ENCODE data around the gene CSNK2A3.

Gene CSNK2A3

DNA sequence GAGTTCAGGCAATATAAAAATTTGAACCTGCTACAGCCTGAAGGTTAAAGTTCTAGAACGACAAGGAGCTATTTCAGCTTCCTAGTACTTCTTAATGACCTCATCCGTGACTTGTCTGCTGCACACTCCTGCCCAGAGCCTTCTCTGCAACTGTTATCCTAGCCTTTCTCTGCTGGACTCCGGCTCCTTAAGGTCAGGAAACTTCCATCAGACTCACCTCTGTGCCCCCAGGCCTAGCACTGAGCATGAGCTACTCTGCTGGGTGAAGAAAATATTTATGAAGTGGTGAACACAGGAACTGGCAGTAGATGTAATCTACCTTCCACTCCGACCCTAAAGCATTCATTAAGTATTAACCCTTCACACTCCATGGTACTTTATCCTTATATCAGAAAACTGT is 18.4 kb downstream of the CSNK2A3 start:
- DNase-seq: no peak

DNA sequence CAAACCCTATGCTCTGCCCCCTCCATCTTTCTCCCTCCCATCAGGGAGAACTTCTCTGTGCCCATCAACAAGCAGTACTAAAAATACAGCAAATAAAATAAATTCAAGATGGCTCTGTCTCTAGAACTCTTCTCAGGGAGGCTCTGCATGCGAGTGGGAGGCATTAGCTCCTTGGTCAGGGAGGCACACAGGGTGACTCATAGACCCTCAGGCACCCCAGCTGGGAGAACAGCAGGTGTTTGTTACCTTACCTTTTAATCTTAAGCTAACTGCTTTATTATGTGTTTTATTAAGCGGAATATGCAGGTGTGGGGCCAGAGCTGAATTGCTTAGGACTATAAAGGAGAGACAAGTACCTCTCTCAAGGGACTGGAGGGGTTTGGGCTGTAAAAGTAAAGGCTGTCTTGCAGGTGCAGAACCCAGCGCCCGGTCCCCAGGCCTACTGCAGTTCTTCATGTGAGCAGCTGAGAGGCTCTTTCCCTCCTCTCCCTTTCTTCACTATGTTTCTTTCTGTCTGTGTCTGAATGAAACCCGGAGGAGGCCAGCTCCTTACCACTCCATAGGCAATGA is 20.8 kb downstream of the CSNK2A3 start:
- no peak for DNase-seq

DNA sequence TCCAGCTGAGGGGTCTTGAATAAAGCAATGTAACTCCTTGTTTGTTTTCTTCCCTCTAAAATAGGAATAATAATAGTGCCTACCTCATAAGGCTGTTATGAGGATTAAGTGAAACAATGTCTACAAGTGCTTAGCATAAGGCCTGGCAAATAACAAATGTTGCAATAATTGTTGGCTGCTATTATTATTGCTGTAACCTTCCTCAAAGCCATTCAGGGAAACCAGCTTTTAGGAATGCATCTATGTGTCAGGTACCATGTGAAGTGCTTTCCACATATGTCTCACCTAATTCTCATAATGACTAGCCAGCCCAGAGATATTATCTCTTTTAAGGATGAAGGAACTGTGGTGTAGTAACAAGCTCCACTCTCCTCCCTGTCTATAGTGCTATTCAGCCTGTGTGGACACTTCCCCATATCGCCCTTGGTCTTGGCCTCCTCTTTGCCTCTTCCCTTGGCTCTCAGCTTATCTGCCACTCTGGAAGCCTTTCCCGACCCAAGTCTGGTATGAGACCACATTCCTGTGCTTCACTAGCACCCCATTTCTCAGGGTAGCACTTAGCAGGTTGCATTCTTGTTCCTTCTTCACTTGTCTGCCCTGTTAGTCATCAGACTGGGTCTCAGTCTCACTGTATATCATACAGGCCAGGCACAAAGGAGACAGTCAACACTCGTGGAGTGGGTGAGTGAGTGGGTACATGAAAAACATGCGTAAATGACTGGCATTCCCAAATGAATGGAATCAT is 23.8 kb downstream of the CSNK2A3 start:
- no peak for DNase-seq

DNA sequence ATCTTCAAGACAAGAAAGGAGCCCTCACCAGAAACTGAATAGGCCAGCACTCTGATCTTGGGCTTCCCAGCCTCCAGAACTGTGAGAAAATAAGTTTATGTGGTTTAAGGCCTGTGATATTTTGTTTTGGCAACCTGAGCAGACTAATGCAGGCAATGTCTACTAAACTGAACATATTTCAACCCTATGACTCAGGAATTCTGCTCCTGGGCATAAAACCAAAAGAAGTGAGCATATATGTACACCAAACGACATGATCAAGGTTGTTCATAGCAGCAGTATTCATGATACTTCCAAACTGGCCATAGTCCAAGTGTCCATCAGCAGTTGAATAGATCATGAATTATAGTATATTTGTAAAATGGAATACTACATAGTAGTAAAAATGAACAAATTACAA is 29.0 kb downstream of the CSNK2A3 start:
- no peak for DNase-seq

DNA sequence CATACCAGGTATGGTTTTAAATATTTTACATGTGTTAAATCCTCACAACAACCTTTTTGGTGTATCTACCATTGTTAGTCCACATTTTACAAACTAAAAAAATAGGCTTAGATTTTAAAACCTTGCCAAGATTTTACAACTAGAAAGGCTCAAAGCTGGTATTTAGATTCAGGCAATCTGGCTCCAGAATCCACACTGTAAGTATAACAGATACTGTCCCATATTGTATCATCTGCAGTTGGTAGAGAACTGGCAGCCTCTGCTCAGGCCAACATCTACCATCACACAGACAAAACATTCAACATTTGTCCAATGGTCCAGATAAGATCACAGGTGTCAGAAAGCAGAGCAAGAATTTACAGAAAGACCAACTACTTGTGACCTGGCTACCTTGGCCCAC is 30.9 kb downstream of the CSNK2A3 start:
- DNase-seq: no peak

DNA sequence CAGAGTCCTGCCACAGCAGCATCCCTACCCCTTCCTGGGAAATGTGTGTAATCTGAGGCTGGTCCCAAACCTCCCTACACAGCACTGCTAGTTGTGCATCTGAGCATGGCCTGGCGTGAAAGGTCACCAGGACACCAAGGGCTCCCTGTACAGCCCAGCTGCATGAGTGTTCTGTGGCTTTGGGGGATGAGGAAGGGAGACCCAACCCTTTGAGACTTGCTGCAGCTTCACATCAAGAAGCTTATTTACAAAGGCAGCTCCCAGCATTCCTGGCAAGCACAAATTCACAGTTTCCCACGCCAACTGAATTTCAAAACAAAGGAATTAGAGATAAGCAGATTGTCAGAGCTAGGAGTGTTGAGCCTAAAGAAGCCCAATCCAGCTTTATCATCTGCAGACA is 32.2 kb downstream of the CSNK2A3 start:
- no peak for DNase-seq

DNA sequence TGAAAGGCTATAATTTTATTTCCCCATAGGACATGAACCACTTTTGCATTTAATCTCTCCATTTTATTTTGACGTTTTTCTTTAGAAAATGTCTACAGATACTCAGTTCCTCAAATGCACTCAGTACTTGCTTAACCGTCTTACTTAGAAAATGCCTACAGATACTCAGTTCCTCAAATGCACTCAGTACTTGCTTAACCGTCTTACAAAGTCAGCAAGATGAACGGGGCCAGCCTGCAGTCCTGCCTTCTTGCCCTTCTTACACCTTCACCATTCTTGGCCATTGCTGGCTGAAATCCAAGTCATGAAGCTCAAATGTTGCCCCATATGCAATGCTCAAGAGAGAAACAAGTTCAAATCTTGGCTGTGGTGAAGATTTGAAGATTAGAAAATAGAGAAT is 34.1 kb downstream of the CSNK2A3 start:
- DNase-seq: no peak

DNA sequence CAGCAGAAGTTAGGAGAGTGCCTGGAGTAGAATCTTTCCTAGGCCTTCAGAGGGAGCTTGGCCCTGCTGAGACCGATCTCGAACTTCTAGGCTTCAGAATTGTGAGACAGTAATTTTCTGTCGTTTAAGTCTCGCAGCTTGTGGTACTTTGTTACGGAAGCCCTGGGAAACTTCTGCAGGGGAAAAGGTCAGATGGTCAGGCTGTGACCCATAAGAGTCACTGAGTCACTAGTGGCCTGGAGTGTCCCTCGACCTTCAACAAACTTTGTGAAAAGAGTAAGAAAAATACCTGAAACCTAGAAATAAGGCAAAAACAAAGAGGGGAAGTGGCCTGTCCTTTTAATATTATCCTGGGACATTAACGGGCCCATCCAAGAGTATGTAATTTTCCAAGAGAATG is 34.6 kb downstream of the CSNK2A3 start:
- no peak for DNase-seq

DNA sequence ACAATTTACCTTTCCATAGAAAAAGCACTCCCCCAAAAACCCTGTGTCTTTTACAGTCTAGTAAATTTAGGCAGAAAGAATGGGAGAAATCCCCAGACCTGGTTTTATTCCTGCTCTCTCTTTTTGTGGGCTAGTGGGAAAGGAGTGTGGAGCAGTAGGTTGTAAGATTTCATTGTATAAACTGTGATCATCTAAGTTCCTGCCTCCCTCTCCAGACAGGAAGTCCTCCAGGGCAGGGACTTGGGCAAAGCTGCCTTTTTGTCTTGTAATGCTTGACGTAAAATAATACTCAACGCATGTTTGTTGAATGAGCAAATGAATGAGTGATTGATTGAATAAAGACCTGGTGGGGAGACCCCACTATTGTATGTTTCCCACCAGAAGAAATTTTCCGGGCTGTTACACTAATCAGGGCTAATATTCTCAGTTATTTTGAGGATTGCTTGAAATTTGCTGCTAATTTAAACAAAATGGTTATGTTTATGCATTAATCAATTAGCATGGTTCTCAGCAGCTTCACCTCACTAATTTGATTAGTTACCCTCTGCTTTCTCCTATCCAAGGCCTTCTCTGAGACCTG is 36.3 kb downstream of the CSNK2A3 start:
- DNase-seq: no peak

DNA sequence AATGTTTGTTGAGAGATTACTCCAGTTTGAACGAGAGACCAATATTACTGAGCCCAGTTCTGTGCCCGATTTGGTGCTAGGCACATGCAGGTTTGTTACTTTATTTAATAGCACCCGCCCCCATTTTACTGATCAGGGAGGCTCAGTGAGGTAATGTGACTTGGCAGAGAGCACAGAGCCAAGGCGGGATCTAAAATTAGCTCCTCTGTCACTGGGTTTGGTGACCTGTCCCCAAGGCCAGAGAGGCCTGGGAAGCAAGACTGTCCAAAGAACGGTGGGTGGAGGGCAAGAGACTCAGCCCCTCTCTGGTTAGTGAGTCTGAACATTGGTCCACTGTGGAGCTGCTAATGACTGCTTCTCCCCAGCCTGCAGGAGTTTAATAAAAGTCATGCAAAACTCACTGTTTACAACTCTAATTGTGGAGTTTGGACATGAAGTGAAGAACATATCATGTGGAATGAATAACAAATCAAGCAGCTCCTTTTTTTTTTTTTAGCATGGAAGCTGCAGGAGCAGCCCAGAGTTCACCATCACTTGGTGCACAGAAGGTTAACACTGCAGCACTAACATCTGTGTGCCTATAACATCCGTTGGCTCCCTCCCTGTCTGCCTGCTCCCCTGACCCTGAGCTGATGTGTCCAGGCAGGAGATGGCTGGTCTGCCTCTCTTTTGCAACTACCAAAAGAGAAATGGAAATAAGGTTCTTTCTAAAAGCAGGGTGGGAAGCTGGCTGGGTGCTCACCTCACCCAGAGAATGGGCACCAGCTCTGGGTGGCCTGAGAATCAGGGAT is 39.0 kb downstream of the CSNK2A3 start:
- DNase-seq: no peak

DNA sequence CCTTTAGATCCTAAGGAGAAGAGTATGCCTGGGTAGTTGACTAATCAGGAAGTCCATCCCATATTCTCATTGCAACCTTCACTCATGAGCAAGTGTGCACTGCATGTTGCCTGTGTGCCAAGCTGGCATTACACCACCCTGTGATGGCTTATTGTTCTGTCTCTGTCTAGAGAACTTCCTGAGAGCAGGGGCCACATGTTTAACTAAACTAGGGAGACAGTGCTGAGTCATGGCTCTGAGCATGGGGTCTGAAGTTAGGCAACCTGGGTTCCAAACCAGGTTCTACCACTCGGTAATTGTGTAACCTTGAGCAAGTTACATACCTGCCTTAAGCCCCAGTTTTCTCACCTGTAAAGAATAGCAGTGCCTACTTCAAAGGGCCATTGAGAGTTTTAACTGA is 39.6 kb downstream of the CSNK2A3 start:
- no peak for DNase-seq

DNA sequence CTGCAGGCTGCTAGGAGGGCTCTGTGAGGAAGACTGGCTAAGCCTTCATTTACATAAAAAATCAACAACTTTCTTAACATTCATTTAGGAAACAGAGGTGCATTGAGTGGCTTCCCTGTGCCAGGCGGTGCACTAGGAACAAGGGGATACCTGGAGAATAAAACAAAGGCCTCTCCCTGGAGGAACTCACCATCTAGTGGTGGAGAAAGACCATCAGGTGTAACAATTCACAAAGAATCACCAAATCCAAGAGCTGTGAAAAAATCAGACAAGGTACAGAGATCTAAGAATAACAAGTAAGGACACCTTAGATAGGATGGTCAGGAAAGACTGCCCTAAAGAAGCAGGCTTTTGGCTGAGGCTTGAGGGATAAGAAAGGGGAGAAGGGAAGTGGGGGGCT is 40.3 kb downstream of the CSNK2A3 start:
- no peak for DNase-seq

DNA sequence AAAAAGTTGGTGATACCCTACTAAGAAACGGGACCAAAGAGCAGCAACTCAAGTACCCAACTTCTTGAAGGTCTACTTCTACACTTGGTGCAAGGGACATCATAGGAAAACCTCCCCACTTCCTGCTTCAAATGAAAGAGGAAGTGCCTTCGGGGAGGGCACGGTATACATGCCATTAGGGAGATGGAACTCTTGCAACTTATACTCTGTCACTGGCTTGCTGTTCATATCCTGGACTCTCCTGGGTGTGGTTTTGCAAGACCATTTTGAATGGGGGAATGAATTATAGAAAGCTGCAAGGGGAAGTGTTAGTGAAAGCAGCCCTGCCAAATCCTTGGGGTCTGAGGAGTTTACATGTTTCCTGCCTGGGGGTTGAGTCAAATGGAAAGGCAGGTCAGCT is 41.9 kb downstream of the CSNK2A3 start:
- peak in 1 of 5 donors; percentile 3 for DNase-seq

DNA sequence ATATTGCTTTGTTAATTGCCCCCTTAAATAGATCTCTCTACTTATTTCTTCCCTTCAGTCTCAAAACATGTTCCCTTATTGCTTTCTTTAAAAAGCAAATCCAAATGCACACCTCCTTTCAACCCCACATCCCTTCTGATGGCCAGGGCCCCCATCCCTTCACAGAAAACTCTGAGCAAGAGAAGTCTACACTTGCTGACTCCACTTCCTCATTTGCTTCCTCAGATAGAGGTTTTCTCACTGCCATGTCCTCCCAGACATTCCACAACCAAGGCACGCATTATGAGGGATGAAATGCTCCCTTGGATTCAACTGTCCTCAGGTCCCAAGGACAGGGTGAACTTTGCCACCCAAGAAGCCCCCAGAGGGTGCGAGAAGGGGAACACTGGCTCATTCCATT is 43.1 kb downstream of the CSNK2A3 start:
- no peak for DNase-seq

DNA sequence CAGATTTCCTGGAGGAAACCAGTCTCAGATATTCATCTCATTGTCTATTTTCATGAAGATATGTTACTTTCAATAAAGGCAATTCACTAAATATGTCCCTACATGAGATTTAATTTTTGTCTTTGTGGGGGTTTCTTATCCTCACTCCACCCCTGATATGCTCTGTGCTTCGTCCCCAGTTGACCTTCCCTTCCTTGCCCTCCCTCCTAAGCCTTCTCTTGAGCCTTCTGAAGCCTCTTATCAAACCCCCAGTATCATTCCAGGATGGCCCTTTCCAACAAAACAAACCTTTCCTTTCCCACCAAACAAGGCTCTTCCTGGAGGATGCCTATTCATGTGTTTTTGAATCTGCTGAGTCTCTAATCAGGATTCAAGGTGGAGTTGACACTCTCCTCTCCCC is 44.8 kb downstream of the CSNK2A3 start:
- no peak for DNase-seq

DNA sequence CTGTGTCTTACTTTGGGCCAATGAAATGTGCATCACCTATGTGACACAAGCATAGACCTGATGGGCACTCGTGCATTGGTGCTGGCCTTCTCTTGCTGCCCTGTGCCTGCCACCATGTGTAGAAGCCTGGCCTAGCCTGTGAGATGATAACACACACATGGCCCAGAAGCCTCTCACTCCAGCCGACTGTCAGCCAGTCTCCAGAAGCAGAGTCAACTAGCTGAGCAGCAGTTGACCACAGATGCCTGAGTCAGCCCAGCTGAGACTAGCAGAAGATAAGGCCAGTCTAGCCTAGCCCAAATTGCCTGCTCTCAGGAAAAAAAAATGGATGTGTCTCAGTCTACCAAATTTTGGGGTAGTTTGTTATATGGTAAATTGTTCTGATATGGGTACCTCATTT is 46.2 kb downstream of the CSNK2A3 start:
- DNase-seq: no peak

DNA sequence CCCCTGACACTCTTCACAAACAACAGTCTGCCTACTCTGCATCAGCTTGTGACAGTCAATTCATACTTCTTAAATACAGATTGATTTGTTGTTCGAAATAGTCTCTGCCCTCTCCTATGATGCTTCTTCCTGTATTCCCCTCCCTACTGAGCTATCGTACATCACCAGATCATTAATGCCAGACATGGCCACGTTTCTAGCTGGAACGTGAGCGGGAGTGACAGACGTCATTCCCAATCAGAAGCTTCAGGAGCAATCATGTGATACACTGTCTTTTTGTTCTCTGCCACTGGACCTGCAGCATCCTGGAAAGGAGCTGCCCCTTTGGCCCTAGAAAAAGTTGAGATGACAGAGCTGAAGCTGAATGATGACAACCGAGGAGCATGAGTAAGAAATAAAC is 48.5 kb downstream of the CSNK2A3 start:
- DNase-seq: no peak

DNA sequence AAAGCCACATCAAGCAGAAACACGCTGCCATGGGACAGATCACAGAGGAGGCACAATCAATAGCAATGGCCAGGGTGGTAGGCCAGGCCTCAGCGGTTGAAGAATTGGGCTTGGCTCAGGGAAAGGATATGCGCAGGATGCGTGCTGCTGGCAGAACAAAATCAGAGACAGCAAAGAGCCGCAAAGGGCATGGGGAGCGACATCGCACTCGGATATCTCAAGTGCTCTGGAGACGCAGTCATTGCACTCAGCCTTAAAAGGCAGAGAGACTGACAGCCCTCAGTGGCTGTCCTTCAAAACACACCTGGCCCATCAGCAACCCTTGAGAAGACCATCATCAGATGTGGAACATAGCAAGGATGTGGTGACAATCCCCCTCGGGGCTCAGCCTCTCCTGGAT is 50.5 kb downstream of the CSNK2A3 start:
- DNase-seq: no peak

All from T-helper 1 cell (primary cell).